Measurements from ENCODE around the gene GNPNAT1.
A peak's percentile ranks its signal among the peaks of the same experiment; 100 is the strongest.

Gene GNPNAT1

DNA sequence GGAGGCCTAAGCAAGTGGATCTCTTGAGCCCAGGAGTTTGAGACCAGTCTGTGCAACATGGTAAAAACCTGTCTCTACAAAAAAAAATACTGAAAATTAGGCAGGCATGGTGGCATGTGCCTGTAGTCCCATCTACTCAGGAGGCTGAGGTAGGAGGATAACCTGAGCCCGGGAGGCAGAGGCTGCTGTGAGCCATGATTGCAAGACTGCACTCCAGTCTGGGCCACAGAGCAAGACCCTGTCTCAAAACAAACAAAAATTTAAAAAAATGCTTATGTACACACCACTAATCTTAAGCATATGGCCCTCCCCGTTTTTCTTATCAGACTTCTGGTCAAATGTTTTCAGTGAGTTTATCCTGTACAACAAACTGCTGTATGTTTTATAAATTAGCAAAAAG is 1.7 kb upstream of the GNPNAT1 start:
- TF ChIP-seq, protein P1, sequence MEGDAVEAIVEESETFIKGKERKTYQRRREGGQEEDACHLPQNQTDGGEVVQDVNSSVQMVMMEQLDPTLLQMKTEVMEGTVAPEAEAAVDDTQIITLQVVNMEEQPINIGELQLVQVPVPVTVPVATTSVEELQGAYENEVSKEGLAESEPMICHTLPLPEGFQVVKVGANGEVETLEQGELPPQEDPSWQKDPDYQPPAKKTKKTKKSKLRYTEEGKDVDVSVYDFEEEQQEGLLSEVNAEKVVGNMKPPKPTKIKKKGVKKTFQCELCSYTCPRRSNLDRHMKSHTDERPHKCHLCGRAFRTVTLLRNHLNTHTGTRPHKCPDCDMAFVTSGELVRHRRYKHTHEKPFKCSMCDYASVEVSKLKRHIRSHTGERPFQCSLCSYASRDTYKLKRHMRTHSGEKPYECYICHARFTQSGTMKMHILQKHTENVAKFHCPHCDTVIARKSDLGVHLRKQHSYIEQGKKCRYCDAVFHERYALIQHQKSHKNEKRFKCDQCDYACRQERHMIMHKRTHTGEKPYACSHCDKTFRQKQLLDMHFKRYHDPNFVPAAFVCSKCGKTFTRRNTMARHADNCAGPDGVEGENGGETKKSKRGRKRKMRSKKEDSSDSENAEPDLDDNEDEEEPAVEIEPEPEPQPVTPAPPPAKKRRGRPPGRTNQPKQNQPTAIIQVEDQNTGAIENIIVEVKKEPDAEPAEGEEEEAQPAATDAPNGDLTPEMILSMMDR (conservative IDR thresholded peaks at IDR 0.05; ENCODE audit: low read depth), result no peak
- no peak for DNase-seq (ENCODE audit: low spot score)
- CTCF ChIA-PET, result no interaction called here
- POLR2A ChIA-PET (ENCODE audit: low non-redundant PET), result no interaction called here
- H3K27ac ChIP-seq, result no peak overlapping the region

DNA sequence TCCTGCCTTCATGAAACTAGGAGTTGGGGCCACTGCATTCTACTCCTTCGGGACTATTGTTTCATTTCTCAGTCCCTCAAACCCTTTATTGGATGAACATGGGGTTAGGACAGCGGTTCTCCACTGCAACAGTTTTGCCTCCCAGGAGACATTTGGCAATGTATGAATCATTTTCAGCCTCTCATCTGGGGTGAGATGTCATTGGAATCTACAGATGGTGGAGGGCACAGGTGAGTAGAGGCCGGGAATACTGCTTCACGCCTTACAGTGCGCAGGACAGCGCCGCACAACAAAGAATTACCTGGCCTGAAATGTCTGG is 649 bp upstream of the GNPNAT1 start:
- no peak for DNase-seq (ENCODE audit: low spot score)
- TF ChIP-seq, protein P1 (conservative IDR thresholded peaks at IDR 0.05; ENCODE audit: low read depth), result no peak
- ChIA-PET CTCF (no interaction called here), POLR2A (ENCODE audit: low non-redundant PET) (interaction anchor here (0.5 kb wide), 1 partner anchor 123 kb away, joined by 4 read pairs; no protein-coding TSS in a partner anchor)
- H3K27ac ChIP-seq, result peak overlapping the region; percentile 90

DNA sequence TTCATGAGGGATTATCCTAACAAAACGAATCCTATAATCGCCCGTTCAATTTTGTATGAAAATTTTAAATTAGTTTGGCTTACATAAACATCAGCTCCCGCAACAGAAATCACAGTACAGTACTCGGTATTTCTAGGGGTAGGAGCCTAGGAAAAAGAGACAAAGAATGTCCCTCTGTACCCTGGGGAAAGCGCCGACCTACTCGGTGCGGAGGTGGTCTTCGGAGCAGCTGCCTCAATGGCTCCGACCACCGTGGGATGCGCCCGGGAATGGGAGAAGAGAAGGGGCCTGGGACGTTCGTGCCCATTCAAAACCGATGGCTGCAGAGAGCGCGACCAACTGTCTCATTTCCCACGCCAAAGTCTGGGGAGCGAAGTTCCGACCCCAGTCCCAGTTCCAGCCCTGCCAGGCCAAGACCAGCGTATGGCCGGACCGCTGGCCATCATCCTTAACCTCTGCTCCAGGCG is 618 bp downstream of the GNPNAT1 start:
- DNase-seq (ENCODE audit: low spot score), result no peak
- H3K27ac ChIP-seq, result peak overlapping the region; percentile 90
- POLR2A ChIA-PET (ENCODE audit: low non-redundant PET), result no interaction called here
- CTCF ChIA-PET, result no interaction called here
- TF ChIP-seq, protein P1 (conservative IDR thresholded peaks at IDR 0.05; ENCODE audit: low read depth), result no peak

DNA sequence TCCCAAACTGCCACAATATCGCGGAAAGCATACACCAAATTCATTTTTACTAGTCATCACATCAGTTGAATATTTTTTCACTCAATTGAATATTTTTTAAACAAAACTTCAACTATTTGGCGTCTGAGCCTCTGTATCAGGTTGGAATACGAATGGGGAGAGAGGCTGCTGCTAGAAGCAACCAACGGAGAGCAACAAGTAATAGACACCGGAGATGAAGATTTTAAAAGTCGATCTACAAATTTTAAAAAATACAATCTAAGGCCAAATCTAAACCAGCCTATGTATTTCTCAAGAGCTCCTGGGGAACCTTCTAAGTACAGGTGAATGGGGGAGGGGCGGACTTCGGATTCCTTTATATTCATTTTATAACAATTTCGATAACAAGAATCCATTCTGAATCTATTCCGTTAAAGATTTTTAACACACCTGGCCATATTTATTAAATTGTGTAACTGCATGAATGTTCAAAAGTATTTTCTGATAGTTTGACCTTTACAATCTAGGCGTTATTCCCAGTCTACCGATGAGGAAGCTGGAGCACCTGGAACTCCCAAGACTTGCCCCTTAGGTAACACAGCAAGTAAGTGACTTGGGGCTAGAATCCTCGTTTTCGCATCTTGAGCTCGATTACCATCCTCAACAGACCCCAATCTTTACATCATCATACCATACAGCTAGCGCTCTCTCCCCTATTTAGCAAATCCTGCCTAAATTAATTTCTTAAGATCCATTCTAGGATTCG is 1.2 kb downstream of the GNPNAT1 start:
- ChIA-PET POLR2A (ENCODE audit: low non-redundant PET) (no interaction called here), CTCF (no interaction called here)
- DNase-seq (ENCODE audit: low spot score), result peak; percentile 29
- H3K27ac ChIP-seq, result peak overlapping the region; percentile 90
- TF ChIP-seq, protein P1 (conservative IDR thresholded peaks at IDR 0.05; ENCODE audit: low read depth), result no peak

DNA sequence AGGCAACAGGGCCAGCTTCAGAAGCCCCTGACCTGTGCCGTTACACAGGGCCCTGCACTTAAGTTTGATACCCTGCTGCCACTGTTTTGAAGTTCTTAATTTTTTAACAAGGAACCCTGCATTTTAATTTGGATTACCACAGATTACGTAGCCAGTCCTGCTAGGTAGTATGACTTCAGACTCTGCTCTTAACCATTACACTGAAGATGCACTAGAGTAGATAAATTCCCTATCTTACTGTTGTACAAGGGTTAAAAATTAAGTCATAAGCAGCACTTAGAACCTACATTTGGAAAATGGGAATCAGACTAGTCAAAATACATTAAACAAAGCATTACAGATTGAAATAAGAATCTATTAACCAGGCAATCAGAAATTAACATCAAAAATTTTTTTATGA is 2.3 kb downstream of the GNPNAT1 start:
- ChIA-PET POLR2A (ENCODE audit: low non-redundant PET) (no interaction called here), CTCF (no interaction called here)

DNA sequence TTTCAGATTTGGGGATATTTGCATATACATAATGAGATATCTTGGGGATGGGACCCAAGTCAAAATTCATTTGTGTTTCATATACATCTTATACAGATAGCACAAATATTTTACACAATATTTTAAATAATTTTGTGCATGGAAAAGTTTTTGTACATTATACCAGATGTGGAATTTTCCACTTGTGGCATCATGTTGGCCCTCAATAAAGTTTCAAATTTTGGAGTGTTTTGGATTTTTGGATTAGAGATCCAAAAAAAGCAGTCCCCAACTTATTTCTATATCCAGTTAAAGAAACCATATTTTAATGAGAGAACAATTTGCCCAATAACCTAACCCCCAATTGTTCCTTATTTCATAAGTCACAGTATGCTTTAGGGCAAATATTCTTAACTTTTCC is 4.5 kb downstream of the GNPNAT1 start:
- CTCF ChIA-PET, result no interaction called here
- POLR2A ChIA-PET (ENCODE audit: low non-redundant PET), result no interaction called here

More for the DNA sequence above, 2.3 kb downstream of the GNPNAT1 start:
- H3K27ac ChIP-seq, result no peak overlapping the region
- DNase-seq (ENCODE audit: low spot score), result no peak
- TF ChIP-seq, protein P1 (conservative IDR thresholded peaks at IDR 0.05; ENCODE audit: low read depth), result no peak

More for the DNA sequence above, 4.5 kb downstream of the GNPNAT1 start:
- H3K27ac ChIP-seq, result no peak overlapping the region
- TF ChIP-seq, protein P1 (conservative IDR thresholded peaks at IDR 0.05; ENCODE audit: low read depth), result no peak
- DNase-seq (ENCODE audit: low spot score), result no peak

All from RWPE1 (cell line).